A549 (cell line): ENCODE measurements around the gene PLEKHM2. TPM values are rescaled to one million over a fixed set of nuclear protein-coding genes. Genes with fewer than 3 reads are reported as not detected.

Experiments
- ATAC-seq, 2 experiments: fragments of 200-7000 bp in 1 of 2; fragments of >200 bp in 1 of 2; cut with Nextera tagmentation in 1 of 2; cut with Tn5 transposase in 1 of 2; 3 replicates each; pipeline versions ENCODE4 v1.8.0 to v1.9.1; 2018 to 2020; ENCODE audit warnings: mild to moderate bottlenecking in 1 of 2, moderate library complexity in 1 of 2
- CTCF ChIA-PET: fragments of 300-600 bp; sonication (Branson Sonifier 250); formaldehyde crosslinking; extraction: SDS; loops from one replicate; lab custom pipeline; 2021; ENCODE audit warnings: antibody characterized with exemption, inconsistent platforms; lab: Yijun Ruan, JAX
- POLR2A ChIA-PET: fragments of 350-600 bp; formaldehyde crosslinking; extraction: SDS; loops from one replicate; lab custom pipeline; 2021; ENCODE audit warnings: antibody characterized with exemption, inconsistent platforms; lab: Yijun Ruan, JAX
- DNase-seq, 2 experiments: peaks; one replicate each; pipeline versions ENCODE4 v3.0.0 to v3.0.0-alpha.2; 2011 to 2016; ENCODE audit warnings: low read depth in 1 of 2, low spot score in 1 of 2
- FAIRE-seq: peaks from 2 replicates; lab custom pipeline; 2011; peaks lifted over from hg19 to GRCh38; lab: Jason Lieb, UNC
- H3K27ac ChIP-seq, 2 experiments: fragments of >200 bp; sonication (Bioruptor Twin); formaldehyde crosslinking; 3 replicates each; pipeline ENCODE4 v1.5.1; 2016 to 2017
- H3K4me1 ChIP-seq: fragments of >200 bp; sonication (Bioruptor Twin); formaldehyde crosslinking; 3 replicates; pipeline ENCODE4 v1.6.1; 2016
- H3K4me2 ChIP-seq: fragments of >200 bp; sonication (Bioruptor Twin); formaldehyde crosslinking; 3 replicates; pipeline ENCODE4 v1.6.1; 2016
- H3K4me3 ChIP-seq: fragments of >200 bp; sonication (Bioruptor Twin); formaldehyde crosslinking; 3 replicates; pipeline ENCODE4 v1.5.1; 2016
- H3K9me3 ChIP-seq: fragments of >200 bp; sonication (Bioruptor Twin); formaldehyde crosslinking; 3 replicates; pipeline ENCODE4 v1.6.1; 2016
- BHLHE40 ChIP-seq: IDR thresholded peaks from 2 replicates; pipeline ENCODE4 v1.6.1; 2012; ENCODE audit warnings: low read depth, low read length, inconsistent platforms
- CBX8 ChIP-seq: fragments of 200-600 bp; sonication (generic); IDR thresholded peaks from 2 replicates; pipeline ENCODE4 v1.6.1; 2016
- CHD4 ChIP-seq: fragments of 200-600 bp; sonication (generic); IDR thresholded peaks from 2 replicates; pipeline ENCODE4 v1.6.1; 2016; ENCODE audit warnings: antibody characterized with exemption, mild to moderate bottlenecking, borderline replicate concordance
- EP300 ChIP-seq, 2 experiments: fragments of >200 bp; sonication (Bioruptor Twin); formaldehyde crosslinking; IDR thresholded peaks; 2 replicates in 1 of 2; 3 replicates in 1 of 2; pipeline ENCODE4 v1.6.1; 2016 to 2017
- FOSB ChIP-seq: fragments of 250-450 bp; sonication (Bioruptor Pico); IDR thresholded peaks from 2 replicates; pipeline ENCODE4 v1.5.0; 2020; ENCODE audit warnings: mild to moderate bottlenecking, moderate library complexity
- HOXA7 ChIP-seq: fragments of 250-450 bp; sonication (Bioruptor Pico); IDR thresholded peaks from 2 replicates; pipeline ENCODE4 v1.5.0; 2020; ENCODE audit warnings: mild to moderate bottlenecking, moderate library complexity
- HOXB13 ChIP-seq: fragments of 250-450 bp; sonication (Bioruptor Pico); IDR thresholded peaks from 2 replicates; pipeline ENCODE4 v1.5.0; 2020; ENCODE audit warnings: low read depth, mild to moderate bottlenecking, moderate library complexity
- JUN ChIP-seq, 2 experiments: fragments of >200 bp; sonication (Bioruptor Twin); formaldehyde crosslinking; IDR thresholded peaks; 2 replicates in 1 of 2; 3 replicates in 1 of 2; pipeline ENCODE4 v1.6.1; 2016 to 2017
- KDM5A ChIP-seq: fragments of 200-600 bp; sonication (generic); IDR thresholded peaks from 2 replicates; pipeline ENCODE4 v1.6.1; 2016; ENCODE audit warnings: antibody characterized with exemption, mild to moderate bottlenecking
- MAFK ChIP-seq: fragments of 450-650 bp; IDR thresholded peaks from 2 replicates; pipeline ENCODE4 v1.6.1; 2014; ENCODE audit not compliant: partially characterized antibody
- MAZ ChIP-seq: fragments of 150-350 bp; IDR thresholded peaks from 2 replicates; pipeline ENCODE4 v1.6.1; 2014; ENCODE audit warnings: antibody characterized with exemption, low read depth, low read length, borderline replicate concordance
- MYC ChIP-seq: IDR thresholded peaks from 2 replicates; pipeline ENCODE4 v1.6.1; 2012; ENCODE audit warnings: mild to moderate bottlenecking, inconsistent platforms, low read length, improper control_type of control experiment, borderline replicate concordance
- NFE2L2 ChIP-seq: fragments of 150-350 bp; conservative IDR thresholded peaks from 2 replicates; pipeline ENCODE4 v1.6.1; 2014; ENCODE audit warnings: low read length
- NR3C1 ChIP-seq: fragments of >200 bp; sonication (Bioruptor Twin); formaldehyde crosslinking; IDR thresholded peaks from 3 replicates; pipeline ENCODE4 v1.6.1; 2017
- POLR2A ChIP-seq: IDR thresholded peaks from 2 replicates; pipeline ENCODE4 v1.6.1; 2012; ENCODE audit warnings: mild to moderate bottlenecking, low read length
- POLR2AphosphoS2 ChIP-seq: conservative IDR thresholded peaks from 2 replicates; pipeline ENCODE4 v1.6.1; 2012; ENCODE audit warnings: low read length, improper control_type of control experiment, inconsistent platforms
- RAD21 ChIP-seq, 2 experiments: fragments of >200 bp in 1 of 2; sonication (Bioruptor Twin) in 1 of 2; formaldehyde crosslinking in 1 of 2; IDR thresholded peaks in 1 of 2; conservative IDR thresholded peaks in 1 of 2; 2 replicates in 1 of 2; 3 replicates in 1 of 2; pipeline ENCODE4 v1.6.1; 2012 to 2018; ENCODE audit warnings: inconsistent platforms in 1 of 2
- RCOR1 ChIP-seq: fragments of 150-350 bp; IDR thresholded peaks from 2 replicates; pipeline ENCODE4 v1.6.1; 2014; ENCODE audit warnings: antibody characterized with exemption, low read length, low read depth
- RFX5 ChIP-seq: fragments of 450-650 bp; IDR thresholded peaks from 2 replicates; pipeline ENCODE4 v1.7.1; 2014; ENCODE audit warnings: antibody characterized with exemption, mild to moderate bottlenecking, moderate library complexity
- WGBS: methylation state at CpG from one replicate; pipeline ENCODE4 v1.1.6; 2017; ENCODE audit errors: missing lambda C conversion rate; 5-methylcytosine and 5-hydroxymethylcytosine counted together
- polyA plus RNA-seq, 4 experiments: library from polyadenylated mRNA; depleted of rRNA in 3 of 4; stranded (reverse); fragments of >200 nt; fragmentation: RNase III in 1 of 4; extraction: RNeasy Plus Mini Kit Qiagen cat#74134 plus additional on column Dnase treatment in 1 of 4; gene quantifications; 2 replicates in 3 of 4; 3 replicates in 1 of 4; pipeline ENCODE4 v1.2.3, GENCODE V29; 2011 to 2017
- TF ChIP-seq, protein P1 (sequence below): fragments of 250-450 bp; sonication (Bioruptor Pico); IDR thresholded peaks from 2 replicates; pipeline ENCODE4 v1.5.0; 2021; ENCODE audit warnings: mild to moderate bottlenecking, moderate library complexity, borderline replicate concordance
- TF ChIP-seq, protein P2 (sequence below): fragments of 150-350 bp; IDR thresholded peaks from 2 replicates; pipeline ENCODE4 v1.6.1; 2014; ENCODE audit warnings: low read depth, mild to moderate bottlenecking, low read length
- TF ChIP-seq, protein P3 (sequence below): fragments of 250-450 bp; sonication (Bioruptor Pico); IDR thresholded peaks from 2 replicates; pipeline ENCODE4 v1.5.0; 2020; ENCODE audit warnings: low read depth, mild to moderate bottlenecking, moderate library complexity
- TF ChIP-seq, protein P4 (sequence below): IDR thresholded peaks from 2 replicates; pipeline ENCODE4 v1.6.1; 2012
- TF ChIP-seq, protein P5 (sequence below): fragments of >200 bp; sonication (Bioruptor Twin); formaldehyde crosslinking; IDR thresholded peaks from 3 replicates; pipeline ENCODE4 v1.5.1; 2016

The PLEKHM2 gene
- polyA plus RNA-seq, 2 of the 4 experiments (the other 2 are of a cell fraction) = 14.7 to 21.5 TPM

DNA sequence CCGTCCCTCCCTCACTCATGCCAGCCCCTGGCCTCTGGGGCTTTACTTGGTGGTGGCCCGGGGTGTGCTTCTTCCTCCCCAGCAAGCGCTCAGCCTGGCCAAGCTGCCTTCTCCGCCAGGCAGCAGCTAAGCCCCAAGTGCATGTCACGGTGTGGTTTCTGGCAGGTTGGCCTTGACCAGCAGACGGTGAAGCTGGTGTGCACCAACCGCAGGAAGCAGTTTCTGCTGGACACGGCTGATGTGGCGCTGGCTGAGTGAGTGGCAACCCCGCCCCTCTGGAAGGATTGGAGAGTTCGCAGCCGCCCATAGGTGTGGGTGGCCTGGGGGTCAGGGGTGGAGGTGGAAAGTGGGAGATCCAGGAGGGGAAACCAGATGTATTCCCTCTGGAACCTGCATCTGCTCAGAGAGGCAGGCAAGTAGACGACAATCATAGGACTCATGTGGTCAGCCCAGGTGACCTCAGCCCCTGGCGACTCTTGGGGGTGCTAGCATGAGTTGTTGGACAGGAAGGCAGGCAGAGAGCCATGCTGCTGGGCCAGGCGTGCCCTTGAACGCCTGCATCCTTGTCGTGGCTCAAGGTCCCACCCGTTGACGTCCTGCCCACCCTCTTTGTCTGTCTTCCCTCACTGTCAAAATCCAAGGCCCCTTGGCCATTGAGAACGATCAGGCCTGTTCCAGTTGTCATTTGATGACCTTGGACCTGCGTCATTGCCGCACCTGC lies 45.0 kb downstream of the PLEKHM2 start:
- Histone ChIP-seq H3K4me2 (no peak overlapping the region), H3K9me3 (no peaks in the 10 kb centered on the region), H3K4me1 (no peaks in the 10 kb centered on the region), H3K4me3 (no peak overlapping the region), H3K27ac (no peak overlapping the region)
- ATAC-seq = no peak
- no peak for DNase-seq
- TF ChIP-seq CHD4 = no peak
- no peak for TF ChIP-seq RAD21 (conservative IDR thresholded peaks at IDR 0.05 in 1 of 2, IDR thresholded peaks at IDR 0.05 in 1 of 2)
- TF ChIP-seq EP300 (IDR thresholded peaks at IDR 0.05) = no peak
- TF ChIP-seq, protein P1, sequence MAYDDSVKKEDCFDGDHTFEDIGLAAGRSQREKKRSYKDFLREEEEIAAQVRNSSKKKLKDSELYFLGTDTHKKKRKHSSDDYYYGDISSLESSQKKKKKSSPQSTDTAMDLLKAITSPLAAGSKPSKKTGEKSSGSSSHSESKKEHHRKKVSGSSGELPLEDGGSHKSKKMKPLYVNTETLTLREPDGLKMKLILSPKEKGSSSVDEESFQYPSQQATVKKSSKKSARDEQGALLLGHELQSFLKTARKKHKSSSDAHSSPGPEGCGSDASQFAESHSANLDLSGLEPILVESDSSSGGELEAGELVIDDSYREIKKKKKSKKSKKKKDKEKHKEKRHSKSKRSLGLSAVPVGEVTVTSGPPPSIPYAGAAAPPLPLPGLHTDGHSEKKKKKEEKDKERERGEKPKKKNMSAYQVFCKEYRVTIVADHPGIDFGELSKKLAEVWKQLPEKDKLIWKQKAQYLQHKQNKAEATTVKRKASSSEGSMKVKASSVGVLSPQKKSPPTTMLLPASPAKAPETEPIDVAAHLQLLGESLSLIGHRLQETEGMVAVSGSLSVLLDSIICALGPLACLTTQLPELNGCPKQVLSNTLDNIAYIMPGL (CRISPR knock-in tag) = no peak
- no peak for TF ChIP-seq NFE2L2
- TF ChIP-seq RCOR1 = no peak
- TF ChIP-seq, protein P2, sequence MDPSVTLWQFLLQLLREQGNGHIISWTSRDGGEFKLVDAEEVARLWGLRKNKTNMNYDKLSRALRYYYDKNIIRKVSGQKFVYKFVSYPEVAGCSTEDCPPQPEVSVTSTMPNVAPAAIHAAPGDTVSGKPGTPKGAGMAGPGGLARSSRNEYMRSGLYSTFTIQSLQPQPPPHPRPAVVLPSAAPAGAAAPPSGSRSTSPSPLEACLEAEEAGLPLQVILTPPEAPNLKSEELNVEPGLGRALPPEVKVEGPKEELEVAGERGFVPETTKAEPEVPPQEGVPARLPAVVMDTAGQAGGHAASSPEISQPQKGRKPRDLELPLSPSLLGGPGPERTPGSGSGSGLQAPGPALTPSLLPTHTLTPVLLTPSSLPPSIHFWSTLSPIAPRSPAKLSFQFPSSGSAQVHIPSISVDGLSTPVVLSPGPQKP = no peak
- ChIA-PET CTCF (interaction anchor here (0.6 kb wide), 1 partner anchor 365 kb away, joined by 4 read pairs; no protein-coding TSS in a partner anchor), POLR2A (no interaction called here)
- WGBS = 96% methylated on average over 19 of the region's 22 CpGs
- no peak for FAIRE-seq

DNA sequence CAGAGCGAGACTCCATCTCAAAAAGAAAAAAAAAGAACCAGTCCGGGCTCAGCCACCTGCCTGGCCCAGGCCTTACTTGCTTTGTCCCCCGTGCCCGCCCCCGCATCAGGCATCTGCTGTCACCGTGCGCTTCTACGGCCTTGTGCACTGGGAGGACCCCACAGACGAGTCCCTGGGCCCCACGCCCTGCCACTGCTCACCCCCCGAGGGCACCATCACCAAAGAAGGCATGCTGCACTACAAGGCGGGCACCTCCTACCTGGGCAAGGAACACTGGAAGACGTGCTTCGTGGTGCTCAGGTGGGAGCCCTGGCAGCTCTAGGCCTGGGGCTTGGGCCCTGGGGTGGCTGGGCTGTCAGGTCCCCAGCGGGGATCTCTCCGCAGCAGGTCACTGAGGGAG lies 46.3 kb downstream of the PLEKHM2 start:
- CTCF ChIA-PET = interaction anchor here (1.1 to 3.2 kb wide), 2 partner anchors 10 to 12 kb away, joined by 3 to 26 read pairs; no protein-coding TSS in a partner anchor
- Histone ChIP-seq H3K4me1 (no peaks in the 10 kb centered on the region), H3K4me3 (no peak overlapping the region), H3K4me2 (no peak overlapping the region), H3K9me3 (no peaks in the 10 kb centered on the region), H3K27ac (no peak overlapping the region)
- no peak for FAIRE-seq
- ATAC-seq = no peak
- WGBS = 96% methylated on average over 5 of the region's 16 CpGs
- POLR2A ChIA-PET = no interaction called here
- DNase-seq = no peak
- TF ChIP-seq HOXB13 (CRISPR knock-in tag) (no peak), CBX8 (no peak), FOSB (CRISPR knock-in tag) (no peak), JUN (IDR thresholded peaks at IDR 0.05) (no peak), NR3C1 (no peak), RFX5 (no peak), MAFK (no peak), RAD21 (conservative IDR thresholded peaks at IDR 0.05 in 1 of 2, IDR thresholded peaks at IDR 0.05 in 1 of 2) (no peak), MYC (no peak), NFE2L2 (no peak), HOXA7 (no peak), KDM5A (no peak), POLR2AphosphoS2 (no peak), BHLHE40 (no peak), MAZ (no peak), POLR2A (no peak)
- TF ChIP-seq, protein P1 (CRISPR knock-in tag) = no peak
- TF ChIP-seq, protein P3, sequence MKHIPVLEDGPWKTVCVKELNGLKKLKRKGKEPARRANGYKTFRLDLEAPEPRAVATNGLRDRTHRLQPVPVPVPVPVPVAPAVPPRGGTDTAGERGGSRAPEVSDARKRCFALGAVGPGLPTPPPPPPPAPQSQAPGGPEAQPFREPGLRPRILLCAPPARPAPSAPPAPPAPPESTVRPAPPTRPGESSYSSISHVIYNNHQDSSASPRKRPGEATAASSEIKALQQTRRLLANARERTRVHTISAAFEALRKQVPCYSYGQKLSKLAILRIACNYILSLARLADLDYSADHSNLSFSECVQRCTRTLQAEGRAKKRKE (CRISPR knock-in tag) = no peak
- TF ChIP-seq, protein P4, sequence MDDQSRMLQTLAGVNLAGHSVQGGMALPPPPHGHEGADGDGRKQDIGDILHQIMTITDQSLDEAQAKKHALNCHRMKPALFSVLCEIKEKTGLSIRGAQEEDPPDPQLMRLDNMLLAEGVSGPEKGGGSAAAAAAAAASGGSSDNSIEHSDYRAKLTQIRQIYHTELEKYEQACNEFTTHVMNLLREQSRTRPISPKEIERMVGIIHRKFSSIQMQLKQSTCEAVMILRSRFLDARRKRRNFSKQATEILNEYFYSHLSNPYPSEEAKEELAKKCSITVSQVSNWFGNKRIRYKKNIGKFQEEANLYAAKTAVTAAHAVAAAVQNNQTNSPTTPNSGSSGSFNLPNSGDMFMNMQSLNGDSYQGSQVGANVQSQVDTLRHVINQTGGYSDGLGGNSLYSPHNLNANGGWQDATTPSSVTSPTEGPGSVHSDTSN = no peak
- TF ChIP-seq, protein P5, sequence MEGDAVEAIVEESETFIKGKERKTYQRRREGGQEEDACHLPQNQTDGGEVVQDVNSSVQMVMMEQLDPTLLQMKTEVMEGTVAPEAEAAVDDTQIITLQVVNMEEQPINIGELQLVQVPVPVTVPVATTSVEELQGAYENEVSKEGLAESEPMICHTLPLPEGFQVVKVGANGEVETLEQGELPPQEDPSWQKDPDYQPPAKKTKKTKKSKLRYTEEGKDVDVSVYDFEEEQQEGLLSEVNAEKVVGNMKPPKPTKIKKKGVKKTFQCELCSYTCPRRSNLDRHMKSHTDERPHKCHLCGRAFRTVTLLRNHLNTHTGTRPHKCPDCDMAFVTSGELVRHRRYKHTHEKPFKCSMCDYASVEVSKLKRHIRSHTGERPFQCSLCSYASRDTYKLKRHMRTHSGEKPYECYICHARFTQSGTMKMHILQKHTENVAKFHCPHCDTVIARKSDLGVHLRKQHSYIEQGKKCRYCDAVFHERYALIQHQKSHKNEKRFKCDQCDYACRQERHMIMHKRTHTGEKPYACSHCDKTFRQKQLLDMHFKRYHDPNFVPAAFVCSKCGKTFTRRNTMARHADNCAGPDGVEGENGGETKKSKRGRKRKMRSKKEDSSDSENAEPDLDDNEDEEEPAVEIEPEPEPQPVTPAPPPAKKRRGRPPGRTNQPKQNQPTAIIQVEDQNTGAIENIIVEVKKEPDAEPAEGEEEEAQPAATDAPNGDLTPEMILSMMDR = no peak
